HG03460 (cell line): ENCODE measurements around the gene RAB5IF.
"Not testable (repeated sequence)": the region's sequence is repeated elsewhere in the genome, so short reads cannot be mapped to it uniquely, and the experiment has no call there.

Experiments
- ATAC-seq: cut with Tn5 transposase; IDR thresholded peaks from one replicate; pipeline ENCODE4 v1.9.1; 2021; ENCODE audit not compliant: unreplicated experiment

RAB5IF gene

GRCh38 chr20:36628076-36628475 is 22.5 kb downstream of the RAB5IF start:
- ATAC-seq, result no peak

- ATAC-seq, result no peak
These were observed 24.4 kb downstream of the RAB5IF start for GRCh38 chr20:36629719-36630681.

- no peak for ATAC-seq
These were observed 26.1 kb downstream of the RAB5IF start for GRCh38 chr20:36631646-36632045.

GRCh38 chr20:36632147-36632486 is 26.5 kb downstream of the RAB5IF start:
- ATAC-seq, result no peak

- ATAC-seq, result no peak
These were observed 27.1 kb downstream of the RAB5IF start for GRCh38 chr20:36632487-36633284.

- ATAC-seq, result no peak
These were observed 27.8 kb downstream of the RAB5IF start for GRCh38 chr20:36633285-36633772.

GRCh38 chr20:36634342-36634741 is 28.8 kb downstream of the RAB5IF start:
- no peak for ATAC-seq

- ATAC-seq, result not testable (repeated sequence)
These were observed 33.4 kb downstream of the RAB5IF start for GRCh38 chr20:36638876-36639400.

GRCh38 chr20:36641506-36641843 is 35.9 kb downstream of the RAB5IF start:
- ATAC-seq, result no peak

GRCh38 chr20:36642136-36642535 is 36.6 kb downstream of the RAB5IF start:
- no peak for ATAC-seq

GRCh38 chr20:36644032-36644705 is 38.6 kb downstream of the RAB5IF start:
- ATAC-seq, result no peak

GRCh38 chr20:36644706-36645095 is 39.1 kb downstream of the RAB5IF start:
- no peak for ATAC-seq

GRCh38 chr20:36645353-36645752 is 39.8 kb downstream of the RAB5IF start:
- no peak for ATAC-seq

- no peak for ATAC-seq
These were observed 40.4 kb downstream of the RAB5IF start, which contains the start of gene SLA2 for GRCh38 chr20:36645998-36646397. Gene SLA2 (minus strand): TSS chr20:36646196. CDS start chr20:36641335, 4,861 bp downstream.

- ATAC-seq, result no peak
These were observed 41.1 kb downstream of the RAB5IF start for GRCh38 chr20:36646678-36647077.

- ATAC-seq, result no peak
These were observed 41.9 kb downstream of the RAB5IF start for GRCh38 chr20:36647196-36648121.

- ATAC-seq, result no peak
These were observed 47.9 kb downstream of the RAB5IF start for GRCh38 chr20:36653456-36653855.

GRCh38 chr20:36654506-36654905 is 48.9 kb downstream of the RAB5IF start:
- no peak for ATAC-seq

GRCh38 chr20:36655004-36655403 is 49.4 kb downstream of the RAB5IF start:
- ATAC-seq, result no peak

- no peak for ATAC-seq
These were observed 51.2 kb downstream of the RAB5IF start for GRCh38 chr20:36656733-36657132.
